GM10847 (cell line): ENCODE data around the gene ROCK1.

ENCODE experiments used
- POLR2A ChIP-seq: IDR thresholded peaks from 2 replicates; pipeline ENCODE4 v1.6.1; 2011; ENCODE audit not compliant: insufficient read length; ENCODE audit errors: extremely low read depth

Gene ROCK1

DNA sequence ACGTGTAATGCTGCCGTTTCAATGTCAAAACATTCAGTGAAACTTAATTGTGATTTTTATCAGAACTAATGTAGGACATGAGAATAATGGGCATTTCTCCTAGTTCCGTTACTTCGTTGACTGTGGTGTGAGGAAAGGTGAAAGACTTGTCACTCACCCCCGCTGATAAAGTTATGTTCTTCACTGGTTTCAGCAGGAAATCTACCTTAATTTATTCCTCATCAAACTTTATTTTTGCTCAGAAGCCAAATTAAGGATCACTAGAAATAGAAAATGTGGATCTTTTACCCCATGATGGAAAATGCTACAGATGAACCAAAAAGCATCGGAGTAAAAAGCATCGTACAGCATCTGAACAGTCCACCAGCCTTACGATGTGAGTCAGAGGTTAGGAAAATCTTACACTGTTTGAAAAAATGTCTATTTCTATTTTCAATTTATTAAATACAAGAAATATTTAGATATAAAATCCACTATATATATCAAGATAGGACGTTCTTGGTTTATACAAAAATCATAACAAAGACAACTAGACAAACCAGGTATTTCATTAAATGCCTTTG is 1.0 kb upstream of the ROCK1 start:
- no peak for TF ChIP-seq POLR2A

DNA sequence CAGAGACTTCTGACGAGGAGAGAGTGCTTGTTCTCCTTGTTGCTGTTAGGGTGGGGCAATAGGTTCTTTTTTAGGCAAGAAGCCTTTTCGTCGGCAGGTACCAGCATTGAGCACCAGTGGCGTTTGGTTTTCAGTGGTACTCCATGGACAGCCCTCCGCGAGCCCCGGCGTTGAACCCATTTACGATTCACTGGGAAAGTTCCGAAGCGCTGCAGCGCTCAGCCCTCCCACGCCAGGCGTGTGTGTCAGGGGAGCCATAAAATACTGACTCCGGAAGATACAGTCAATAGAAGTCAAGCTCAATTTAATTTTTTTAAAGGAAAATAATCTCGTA is 494 bp upstream of the ROCK1 start:
- no peak for TF ChIP-seq POLR2A

DNA sequence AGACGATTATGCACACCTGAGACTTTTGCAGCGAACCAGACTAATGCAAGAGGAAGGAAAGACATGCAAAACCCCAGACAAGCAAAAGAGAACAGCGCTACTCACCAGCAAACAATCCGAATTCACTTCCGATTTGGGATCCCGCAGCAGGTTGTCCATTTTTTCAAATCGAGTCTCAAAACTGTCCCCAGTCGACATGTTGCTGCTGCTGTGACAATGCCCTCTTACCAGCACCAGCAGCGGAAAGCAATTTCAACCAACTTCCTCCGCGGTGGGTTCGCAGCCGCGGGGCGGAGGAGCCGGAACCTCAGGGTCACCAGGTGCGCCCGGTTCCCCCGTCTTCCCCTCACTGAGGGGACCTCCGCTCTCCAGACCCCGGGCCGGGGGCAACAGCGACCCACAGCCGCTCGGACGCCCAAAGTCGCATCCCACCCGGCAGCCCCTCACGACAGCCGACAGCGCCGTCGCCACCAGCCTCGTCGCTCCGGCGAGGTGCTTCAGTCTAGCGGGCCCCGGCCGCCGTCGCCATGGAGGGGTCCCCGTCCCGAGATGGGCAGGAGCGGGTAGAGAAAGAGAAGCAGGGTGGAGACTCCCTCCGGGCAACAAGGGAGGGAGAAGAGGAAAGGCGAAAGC is 784 bp downstream of the ROCK1 start:
- no peak for TF ChIP-seq POLR2A

GRCh38 chr18:21109936-21110712 is 1.5 kb downstream of the ROCK1 start:
- no peak for TF ChIP-seq POLR2A

DNA sequence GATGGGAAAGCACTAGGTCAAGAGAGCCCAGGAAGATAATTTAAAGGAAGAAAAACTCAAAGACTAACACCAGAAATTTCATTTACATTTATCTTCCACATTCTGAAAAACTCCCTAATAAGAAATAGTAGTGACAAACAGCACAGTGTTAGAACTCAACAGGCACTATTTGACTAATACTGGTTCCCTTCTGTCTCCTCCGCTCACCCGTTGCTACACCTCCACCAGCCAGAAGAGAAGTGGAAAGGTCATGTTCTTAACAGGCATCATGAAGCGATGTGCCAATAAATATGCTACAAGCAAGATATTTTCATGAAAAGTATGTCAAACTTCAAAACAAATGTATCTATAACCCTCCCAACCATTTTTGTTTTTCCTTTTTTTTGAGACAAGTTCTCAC is 5.7 kb downstream of the ROCK1 start:
- TF ChIP-seq POLR2A, result no peak

GRCh38 chr18:21101172-21101571 is 10.4 kb downstream of the ROCK1 start:
- no peak for TF ChIP-seq POLR2A

DNA sequence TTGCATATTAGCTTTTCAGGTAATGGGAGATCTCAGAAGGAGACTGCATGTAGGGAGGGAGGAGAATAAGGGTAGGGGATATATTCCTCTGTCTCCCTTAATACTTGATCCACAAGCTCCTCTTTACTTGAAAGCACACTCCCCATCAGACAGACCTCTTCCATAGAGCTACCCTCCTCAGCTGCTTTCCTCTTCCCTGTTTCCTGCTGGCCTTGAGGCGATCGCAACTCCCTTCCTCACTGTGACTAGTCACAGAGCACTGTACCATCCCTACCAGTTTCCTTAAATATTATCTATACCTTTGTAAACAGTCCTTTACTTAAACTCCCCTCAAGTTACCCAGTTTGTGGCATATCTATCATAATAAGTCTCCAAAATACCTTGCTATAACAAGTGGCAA is 10.9 kb downstream of the ROCK1 start:
- TF ChIP-seq POLR2A, result no peak

DNA sequence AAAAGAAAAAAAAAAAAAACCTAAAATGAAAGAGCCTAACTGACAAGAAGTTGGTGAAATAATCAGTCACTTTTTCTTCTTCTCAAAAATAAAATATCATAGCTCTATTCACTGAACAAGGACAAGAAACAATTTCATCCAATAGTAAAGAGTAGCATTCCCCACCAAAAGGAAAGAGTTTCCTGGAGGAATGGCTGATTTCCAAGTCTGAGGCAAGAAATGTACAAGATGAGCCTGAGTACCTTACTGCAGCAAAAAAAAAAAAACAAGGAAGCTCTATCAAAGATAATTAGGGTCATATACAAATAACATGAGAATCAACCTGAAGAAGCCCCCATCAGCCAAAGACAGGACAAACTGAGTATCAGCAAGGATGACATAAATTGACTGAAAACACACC is 11.5 kb downstream of the ROCK1 start:
- no peak for TF ChIP-seq POLR2A

GRCh38 chr18:21099442-21099841 is 12.2 kb downstream of the ROCK1 start:
- TF ChIP-seq POLR2A, result no peak

DNA sequence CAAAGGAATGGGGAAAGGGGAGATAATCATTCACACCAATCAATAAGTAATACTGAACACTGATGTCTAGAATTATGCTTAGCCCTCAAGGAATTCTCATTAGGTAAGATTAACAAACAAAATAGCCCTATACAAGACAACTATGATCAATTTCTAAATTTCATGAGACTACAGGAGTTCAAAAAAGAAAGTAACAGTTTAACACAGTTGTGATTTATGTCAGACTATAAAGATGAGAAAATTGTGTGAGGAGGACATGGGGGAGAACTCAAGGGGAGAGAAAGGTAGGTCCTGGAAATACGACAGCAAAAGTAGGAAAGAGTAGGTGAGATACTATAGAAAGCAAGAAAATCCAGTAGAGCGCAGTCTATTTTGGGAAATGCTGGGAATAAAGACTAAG is 14.9 kb downstream of the ROCK1 start:
- no peak for TF ChIP-seq POLR2A

GRCh38 chr18:21093133-21093532 is 18.5 kb downstream of the ROCK1 start:
- no peak for TF ChIP-seq POLR2A

- no peak for TF ChIP-seq POLR2A
These were observed 20.9 kb downstream of the ROCK1 start for GRCh38 chr18:21090680-21091079.

- TF ChIP-seq POLR2A, result no peak
These were observed 25.9 kb downstream of the ROCK1 start for GRCh38 chr18:21085579-21086166.

- no peak for TF ChIP-seq POLR2A
These were observed 27.0 kb downstream of the ROCK1 start for GRCh38 chr18:21084511-21085078.

DNA sequence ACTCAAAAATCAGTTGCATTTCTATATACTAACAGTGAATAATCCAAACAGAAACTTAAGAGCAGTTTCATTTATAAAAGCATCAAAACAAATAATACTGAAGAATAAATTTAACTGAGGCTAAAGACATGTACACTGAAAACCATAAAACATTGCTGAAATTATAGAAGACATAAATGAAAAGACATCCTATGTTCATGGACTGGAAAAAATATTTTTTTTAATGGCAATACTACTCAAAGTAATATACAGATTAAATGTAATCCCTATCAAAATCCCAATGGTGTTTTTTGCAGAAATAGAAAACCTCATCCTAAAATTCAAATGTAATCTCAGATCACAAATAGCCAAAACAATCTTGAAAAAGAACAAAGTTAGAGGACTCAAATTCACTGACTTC is 28.6 kb downstream of the ROCK1 start:
- TF ChIP-seq POLR2A, result no peak

DNA sequence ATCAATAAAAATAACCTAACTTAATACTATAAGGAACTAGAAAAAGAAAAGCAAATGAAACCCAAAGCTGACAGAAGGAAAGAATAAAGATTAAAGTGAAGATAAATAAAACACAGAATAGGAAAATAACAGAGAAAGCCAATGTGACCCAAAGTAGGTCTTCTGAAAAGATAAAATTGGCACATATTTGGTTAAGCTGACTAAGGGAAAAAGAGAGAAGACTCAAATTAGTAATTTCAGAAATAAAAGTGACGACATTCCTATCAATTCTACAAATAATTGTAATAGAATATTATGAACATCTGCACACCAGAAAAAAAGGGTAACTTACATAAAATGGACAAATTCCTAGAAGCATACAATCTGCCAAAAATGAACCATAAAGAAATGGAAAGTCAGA is 30.2 kb downstream of the ROCK1 start:
- no peak for TF ChIP-seq POLR2A
